ENCODE data around the gene MYBPH.

DNA sequence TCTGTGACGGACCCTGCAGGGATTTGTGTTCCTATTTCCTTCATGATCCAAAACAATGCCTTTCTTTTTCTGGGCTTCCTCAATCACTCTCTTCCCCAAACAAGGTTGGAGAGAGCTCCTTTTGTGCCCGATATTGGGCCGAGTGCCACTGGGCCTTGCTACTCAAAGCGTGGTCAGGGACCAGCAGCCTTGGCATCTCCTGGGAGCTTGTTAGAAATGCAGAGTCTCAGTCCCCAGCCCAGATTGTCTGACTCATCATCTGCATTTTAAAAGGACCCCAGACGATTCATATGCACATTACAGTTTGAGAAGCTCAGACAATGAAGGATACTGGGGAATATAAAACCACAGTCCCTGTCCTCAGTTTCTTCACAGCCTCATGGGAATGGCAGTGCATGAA is 28.2 kb downstream of the MYBPH start:
- TF ChIP-seq, protein P1, sequence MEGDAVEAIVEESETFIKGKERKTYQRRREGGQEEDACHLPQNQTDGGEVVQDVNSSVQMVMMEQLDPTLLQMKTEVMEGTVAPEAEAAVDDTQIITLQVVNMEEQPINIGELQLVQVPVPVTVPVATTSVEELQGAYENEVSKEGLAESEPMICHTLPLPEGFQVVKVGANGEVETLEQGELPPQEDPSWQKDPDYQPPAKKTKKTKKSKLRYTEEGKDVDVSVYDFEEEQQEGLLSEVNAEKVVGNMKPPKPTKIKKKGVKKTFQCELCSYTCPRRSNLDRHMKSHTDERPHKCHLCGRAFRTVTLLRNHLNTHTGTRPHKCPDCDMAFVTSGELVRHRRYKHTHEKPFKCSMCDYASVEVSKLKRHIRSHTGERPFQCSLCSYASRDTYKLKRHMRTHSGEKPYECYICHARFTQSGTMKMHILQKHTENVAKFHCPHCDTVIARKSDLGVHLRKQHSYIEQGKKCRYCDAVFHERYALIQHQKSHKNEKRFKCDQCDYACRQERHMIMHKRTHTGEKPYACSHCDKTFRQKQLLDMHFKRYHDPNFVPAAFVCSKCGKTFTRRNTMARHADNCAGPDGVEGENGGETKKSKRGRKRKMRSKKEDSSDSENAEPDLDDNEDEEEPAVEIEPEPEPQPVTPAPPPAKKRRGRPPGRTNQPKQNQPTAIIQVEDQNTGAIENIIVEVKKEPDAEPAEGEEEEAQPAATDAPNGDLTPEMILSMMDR (conservative IDR thresholded peaks at IDR 0.05; ENCODE audit: low read depth in 2 of 2): no peak
- TF ChIP-seq JUNB (IDR thresholded peaks at IDR 0.05; ENCODE audit: unreplicated experiment) (no peak), POLR2AphosphoS5 (IDR thresholded peaks at IDR 0.05; ENCODE audit: low read depth) (no peak), CREB1 (CRISPR knock-in tag; IDR thresholded peaks at IDR 0.05; ENCODE audit: low read depth) (no peak), EZH2phosphoT487 (IDR thresholded peaks at IDR 0.05; ENCODE audit: unreplicated experiment) (no peak), EZH2 (IDR thresholded peaks at IDR 0.05; ENCODE audit: low read depth, unreplicated experiment) (no peak), ZNF331 (CRISPR knock-in tag; IDR thresholded peaks at IDR 0.05; ENCODE audit: low read depth) (no peak), NANOG (IDR thresholded peaks at IDR 0.05; ENCODE audit: borderline replicate concordance) (no peak), ZNF114 (CRISPR knock-in tag; IDR thresholded peaks at IDR 0.05) (no peak), STAT1 (IDR thresholded peaks at IDR 0.05; ENCODE audit: unreplicated experiment) (no peak)
- TF ChIP-seq, protein P2, sequence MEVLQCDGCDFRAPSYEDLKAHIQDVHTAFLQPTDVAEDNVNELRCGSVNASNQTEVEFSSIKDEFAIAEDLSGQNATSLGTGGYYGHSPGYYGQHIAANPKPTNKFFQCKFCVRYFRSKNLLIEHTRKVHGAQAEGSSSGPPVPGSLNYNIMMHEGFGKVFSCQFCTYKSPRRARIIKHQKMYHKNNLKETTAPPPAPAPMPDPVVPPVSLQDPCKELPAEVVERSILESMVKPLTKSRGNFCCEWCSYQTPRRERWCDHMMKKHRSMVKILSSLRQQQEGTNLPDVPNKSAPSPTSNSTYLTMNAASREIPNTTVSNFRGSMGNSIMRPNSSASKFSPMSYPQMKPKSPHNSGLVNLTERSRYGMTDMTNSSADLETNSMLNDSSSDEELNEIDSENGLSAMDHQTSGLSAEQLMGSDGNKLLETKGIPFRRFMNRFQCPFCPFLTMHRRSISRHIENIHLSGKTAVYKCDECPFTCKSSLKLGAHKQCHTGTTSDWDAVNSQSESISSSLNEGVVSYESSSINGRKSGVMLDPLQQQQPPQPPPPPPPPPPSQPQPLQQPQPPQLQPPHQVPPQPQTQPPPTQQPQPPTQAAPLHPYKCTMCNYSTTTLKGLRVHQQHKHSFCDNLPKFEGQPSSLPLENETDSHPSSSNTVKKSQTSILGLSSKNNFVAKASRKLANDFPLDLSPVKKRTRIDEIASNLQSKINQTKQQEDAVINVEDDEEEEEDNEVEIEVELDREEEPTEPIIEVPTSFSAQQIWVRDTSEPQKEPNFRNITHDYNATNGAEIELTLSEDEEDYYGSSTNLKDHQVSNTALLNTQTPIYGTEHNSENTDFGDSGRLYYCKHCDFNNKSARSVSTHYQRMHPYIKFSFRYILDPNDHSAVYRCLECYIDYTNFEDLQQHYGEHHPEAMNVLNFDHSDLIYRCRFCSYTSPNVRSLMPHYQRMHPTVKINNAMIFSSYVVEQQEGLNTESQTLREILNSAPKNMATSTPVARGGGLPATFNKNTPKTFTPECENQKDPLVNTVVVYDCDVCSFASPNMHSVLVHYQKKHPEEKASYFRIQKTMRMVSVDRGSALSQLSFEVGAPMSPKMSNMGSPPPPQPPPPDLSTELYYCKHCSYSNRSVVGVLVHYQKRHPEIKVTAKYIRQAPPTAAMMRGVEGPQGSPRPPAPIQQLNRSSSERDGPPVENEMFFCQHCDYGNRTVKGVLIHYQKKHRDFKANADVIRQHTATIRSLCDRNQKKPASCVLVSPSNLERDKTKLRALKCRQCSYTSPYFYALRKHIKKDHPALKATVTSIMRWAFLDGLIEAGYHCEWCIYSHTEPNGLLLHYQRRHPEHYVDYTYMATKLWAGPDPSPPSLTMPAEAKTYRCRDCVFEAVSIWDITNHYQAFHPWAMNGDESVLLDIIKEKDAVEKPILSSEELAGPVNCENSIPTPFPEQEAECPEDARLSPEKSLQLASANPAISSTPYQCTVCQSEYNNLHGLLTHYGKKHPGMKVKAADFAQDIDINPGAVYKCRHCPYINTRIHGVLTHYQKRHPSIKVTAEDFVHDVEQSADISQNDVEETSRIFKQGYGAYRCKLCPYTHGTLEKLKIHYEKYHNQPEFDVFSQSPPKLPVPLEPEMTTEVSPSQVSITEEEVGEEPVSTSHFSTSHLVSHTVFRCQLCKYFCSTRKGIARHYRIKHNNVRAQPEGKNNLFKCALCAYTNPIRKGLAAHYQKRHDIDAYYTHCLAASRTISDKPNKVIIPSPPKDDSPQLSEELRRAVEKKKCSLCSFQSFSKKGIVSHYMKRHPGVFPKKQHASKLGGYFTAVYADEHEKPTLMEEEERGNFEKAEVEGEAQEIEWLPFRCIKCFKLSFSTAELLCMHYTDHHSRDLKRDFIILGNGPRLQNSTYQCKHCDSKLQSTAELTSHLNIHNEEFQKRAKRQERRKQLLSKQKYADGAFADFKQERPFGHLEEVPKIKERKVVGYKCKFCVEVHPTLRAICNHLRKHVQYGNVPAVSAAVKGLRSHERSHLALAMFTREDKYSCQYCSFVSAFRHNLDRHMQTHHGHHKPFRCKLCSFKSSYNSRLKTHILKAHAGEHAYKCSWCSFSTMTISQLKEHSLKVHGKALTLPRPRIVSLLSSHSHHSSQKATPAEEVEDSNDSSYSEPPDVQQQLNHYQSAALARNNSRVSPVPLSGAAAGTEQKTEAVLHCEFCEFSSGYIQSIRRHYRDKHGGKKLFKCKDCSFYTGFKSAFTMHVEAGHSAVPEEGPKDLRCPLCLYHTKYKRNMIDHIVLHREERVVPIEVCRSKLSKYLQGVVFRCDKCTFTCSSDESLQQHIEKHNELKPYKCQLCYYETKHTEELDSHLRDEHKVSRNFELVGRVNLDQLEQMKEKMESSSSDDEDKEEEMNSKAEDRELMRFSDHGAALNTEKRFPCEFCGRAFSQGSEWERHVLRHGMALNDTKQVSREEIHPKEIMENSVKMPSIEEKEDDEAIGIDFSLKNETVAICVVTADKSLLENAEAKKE (CRISPR knock-in tag; IDR thresholded peaks at IDR 0.05): no peak
- TF ChIP-seq, protein P3, sequence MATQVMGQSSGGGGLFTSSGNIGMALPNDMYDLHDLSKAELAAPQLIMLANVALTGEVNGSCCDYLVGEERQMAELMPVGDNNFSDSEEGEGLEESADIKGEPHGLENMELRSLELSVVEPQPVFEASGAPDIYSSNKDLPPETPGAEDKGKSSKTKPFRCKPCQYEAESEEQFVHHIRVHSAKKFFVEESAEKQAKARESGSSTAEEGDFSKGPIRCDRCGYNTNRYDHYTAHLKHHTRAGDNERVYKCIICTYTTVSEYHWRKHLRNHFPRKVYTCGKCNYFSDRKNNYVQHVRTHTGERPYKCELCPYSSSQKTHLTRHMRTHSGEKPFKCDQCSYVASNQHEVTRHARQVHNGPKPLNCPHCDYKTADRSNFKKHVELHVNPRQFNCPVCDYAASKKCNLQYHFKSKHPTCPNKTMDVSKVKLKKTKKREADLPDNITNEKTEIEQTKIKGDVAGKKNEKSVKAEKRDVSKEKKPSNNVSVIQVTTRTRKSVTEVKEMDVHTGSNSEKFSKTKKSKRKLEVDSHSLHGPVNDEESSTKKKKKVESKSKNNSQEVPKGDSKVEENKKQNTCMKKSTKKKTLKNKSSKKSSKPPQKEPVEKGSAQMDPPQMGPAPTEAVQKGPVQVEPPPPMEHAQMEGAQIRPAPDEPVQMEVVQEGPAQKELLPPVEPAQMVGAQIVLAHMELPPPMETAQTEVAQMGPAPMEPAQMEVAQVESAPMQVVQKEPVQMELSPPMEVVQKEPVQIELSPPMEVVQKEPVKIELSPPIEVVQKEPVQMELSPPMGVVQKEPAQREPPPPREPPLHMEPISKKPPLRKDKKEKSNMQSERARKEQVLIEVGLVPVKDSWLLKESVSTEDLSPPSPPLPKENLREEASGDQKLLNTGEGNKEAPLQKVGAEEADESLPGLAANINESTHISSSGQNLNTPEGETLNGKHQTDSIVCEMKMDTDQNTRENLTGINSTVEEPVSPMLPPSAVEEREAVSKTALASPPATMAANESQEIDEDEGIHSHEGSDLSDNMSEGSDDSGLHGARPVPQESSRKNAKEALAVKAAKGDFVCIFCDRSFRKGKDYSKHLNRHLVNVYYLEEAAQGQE (IDR thresholded peaks at IDR 0.05; ENCODE audit: unreplicated experiment): no peak
- TF ChIP-seq, protein P4, sequence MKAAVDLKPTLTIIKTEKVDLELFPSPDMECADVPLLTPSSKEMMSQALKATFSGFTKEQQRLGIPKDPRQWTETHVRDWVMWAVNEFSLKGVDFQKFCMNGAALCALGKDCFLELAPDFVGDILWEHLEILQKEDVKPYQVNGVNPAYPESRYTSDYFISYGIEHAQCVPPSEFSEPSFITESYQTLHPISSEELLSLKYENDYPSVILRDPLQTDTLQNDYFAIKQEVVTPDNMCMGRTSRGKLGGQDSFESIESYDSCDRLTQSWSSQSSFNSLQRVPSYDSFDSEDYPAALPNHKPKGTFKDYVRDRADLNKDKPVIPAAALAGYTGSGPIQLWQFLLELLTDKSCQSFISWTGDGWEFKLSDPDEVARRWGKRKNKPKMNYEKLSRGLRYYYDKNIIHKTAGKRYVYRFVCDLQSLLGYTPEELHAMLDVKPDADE (IDR thresholded peaks at IDR 0.05): no peak
